Measurements from ENCODE around the gene MEGF11.

Gene MEGF11

DNA sequence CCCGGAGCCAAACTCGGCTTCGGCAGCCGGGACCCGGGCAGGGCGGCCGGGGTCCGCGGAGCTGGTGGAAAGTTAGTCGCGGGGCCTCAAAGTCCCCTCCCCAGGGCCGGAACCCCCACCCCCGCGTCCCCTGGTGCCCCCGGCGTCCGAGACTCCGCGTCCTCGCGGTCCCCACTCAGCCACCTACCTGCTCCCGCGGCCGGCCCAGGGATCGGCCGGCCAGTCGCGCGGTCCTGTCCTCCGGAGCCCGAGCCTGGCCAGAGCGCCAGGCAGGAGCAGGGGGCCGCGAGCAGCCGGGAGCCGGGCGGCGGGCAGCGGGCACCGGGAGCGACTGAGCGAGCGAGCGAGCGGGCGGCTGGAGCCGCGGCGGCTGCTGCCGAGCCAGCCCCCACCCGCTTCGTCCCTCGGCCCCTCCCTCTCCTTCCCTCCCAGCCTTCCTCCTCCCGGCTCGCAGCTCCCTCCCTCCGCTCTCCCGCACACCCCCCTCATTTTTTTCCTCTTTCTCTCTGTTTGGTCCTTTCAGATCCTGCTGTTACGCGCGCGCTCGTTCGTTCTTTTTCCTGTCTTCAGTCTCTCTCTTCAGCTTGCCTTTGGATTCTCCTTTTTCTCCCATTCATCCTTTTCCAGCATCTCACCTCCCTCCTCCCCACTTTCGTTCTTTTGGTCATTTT lies at the start of gene MEGF11:
MEGF11 (minus strand) TSS at position 333 of the 671 bp plus-strand sequence. CDS start 125,347 bp downstream, outside the sequence.
- no peak for DNase-seq (ENCODE audit: low spot score)

DNA sequence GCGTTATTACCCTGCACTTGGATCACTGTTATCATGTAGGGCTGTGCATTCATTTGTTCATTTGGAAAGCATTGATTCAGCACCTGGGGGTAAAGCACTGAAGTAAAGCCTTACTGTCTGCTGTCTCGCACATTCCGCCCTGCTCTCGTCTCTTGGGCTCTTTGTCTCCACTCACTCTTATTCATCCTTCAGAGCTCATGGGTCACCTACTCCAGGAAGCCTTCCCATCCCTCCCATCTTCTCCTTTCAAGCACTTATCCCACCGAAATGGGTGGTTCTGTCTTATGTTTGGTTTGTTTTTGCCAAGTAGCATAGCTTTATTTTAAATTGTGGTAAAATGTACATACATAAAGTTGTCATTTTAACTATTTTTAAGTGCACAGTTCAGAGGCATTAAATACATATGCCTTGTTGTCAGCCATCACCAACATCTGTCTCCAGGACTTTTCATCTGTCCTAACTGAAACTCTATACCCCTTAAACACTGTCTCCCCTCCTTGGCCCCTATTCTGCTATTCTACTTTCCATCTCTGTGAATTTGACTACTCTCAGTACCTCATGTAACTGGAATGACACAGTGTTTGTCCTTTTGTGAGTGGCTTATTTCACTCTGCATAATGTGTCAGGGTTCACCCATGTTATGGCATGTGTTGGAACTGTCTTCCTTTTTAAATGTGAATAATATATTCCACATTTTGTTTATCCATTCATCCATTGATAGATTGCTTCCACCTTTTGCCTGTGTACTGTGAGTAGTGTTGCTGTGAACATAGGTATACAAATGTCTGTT lies 49.1 kb upstream of the MEGF11 start:
- no peak for DNase-seq (ENCODE audit: low spot score)

DNA sequence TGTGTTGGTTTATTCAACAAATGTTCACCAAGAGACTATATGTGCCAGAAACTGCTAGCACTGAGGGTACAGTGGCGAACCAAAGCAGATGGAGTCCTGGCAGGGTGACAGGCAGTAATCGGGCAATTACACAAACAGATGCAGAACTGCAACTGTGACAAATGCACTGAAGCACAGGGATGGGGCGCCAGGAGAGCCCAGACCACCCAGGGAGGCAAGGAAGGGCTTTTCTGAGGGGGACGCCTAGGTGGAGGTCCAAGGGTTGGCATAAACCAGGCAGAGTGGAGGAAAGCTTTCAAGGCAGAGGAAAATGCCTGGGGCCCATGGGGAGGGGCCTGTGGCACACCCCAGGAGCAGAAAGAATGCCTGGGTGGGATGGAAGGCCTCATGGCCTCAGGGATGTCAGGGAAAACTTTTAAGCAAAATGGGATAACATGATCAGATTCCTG lies 45.3 kb upstream of the MEGF11 start:
- no peak for DNase-seq (ENCODE audit: low spot score)

DNA sequence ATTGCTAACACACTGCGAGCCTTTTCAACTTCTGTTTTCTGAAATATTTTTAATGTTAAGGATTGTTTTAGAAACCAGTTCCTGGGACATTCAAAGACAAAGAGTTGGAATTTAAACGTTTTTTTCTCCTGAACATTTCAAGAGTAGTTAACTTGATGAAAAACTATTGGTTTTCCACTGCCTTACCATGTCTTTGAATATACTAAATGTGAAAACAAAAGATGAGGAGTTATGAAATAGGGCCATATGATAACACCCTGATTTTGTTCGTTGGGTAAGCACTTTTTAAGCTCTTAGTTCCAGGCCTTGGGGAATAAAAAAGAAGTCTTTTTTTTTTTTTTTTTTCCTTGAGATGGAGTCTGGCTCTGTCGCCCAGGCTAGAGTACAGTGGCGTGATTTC lies 42.6 kb upstream of the MEGF11 start:
- DNase-seq (ENCODE audit: low spot score): no peak

DNA sequence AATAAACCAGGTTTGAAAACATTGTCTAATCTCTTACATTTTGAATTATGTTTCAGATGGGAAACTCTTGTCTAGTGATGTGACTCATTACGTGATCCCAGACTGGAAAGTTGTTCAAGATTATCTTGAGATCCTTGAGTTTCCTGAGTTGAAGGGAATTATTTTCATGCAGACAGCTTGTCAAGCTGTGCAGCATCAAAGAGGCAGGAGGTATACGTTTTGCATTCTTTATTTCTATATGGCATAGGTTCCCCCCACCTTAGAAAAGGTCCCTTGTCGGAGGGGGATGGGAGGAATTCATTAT lies 41.3 kb upstream of the MEGF11 start:
- peak; percentile 4 for DNase-seq (ENCODE audit: low spot score)

DNA sequence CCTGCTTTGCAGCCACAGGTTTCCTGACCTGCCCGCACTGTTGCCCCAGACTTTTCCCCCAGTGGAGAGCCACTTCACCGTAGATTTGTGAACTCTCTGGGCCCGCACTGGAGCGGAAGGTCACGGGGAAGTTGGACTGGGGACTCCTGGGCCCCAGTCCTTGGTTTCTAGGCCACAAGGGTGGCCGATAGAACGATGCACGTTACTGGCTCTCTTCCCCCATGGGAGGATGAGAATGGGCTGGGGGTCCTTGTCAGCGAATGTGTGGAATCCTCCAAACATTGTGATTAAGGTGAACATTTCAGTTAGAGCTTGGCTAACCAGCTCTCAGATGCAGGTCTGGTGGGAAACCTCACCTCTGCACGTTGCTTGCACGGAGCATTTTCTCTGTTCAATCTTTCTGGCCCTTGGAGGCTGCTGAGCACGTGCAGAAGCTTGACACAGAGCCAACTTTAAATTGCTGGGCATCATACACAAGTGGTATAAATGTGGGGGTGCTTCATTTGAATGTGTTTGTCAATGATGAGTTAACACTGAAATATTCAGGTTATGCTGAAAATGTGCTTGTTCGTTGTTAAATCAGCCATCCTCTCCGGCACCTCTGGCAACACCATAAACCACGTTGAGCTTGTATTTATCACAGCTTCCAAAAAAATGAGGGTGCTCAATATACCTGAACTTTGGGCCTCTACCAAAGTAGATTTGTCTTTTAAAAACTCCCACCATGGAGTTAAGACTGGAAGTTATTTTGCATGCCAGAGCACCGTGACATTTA lies 40.8 kb upstream of the MEGF11 start:
- DNase-seq (ENCODE audit: low spot score): peak; percentile 40

DNA sequence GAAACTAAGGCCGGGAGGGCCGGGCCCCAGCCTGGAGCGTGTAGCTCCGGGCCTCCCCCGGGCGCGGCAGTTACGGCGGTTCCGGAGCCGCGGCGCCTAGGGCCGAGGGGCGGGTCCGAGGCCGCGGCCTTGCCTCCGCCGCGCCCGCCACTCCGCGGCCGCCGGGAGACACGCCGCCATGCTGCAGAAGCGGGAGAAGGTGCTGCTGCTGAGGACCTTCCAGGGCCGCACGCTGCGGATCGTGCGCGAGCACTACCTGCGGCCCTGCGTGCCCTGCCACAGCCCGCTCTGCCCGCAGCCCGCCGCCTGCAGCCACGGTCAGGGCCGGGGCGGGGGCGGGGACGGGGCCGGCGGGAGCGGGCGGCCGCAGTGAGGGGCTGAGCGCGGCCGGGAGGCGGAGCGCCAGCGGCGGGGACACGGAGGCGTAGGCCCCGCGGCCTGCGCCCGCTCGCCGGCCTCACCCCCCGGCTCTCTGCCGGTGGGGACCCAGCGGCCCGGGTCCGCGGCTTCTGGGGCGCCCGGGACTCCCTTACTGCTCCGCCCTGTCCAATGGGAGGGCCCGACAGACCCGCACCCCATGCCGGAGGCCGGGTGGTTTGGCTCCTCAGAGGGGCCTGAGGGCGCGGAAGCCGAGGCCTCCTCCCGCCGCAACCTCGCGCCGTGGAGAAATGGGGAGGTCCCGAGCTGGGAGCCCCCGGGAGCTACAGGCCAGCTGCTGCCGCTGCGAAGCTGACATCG lies 40.0 kb upstream of the MEGF11 start, which contains the start of gene DIS3L:
DIS3L (plus strand) TSS at position 150 of the 738 bp plus-strand sequence; CDS start at position 179, 29 bp downstream.
- DNase-seq (ENCODE audit: low spot score): peak; percentile 63

DNA sequence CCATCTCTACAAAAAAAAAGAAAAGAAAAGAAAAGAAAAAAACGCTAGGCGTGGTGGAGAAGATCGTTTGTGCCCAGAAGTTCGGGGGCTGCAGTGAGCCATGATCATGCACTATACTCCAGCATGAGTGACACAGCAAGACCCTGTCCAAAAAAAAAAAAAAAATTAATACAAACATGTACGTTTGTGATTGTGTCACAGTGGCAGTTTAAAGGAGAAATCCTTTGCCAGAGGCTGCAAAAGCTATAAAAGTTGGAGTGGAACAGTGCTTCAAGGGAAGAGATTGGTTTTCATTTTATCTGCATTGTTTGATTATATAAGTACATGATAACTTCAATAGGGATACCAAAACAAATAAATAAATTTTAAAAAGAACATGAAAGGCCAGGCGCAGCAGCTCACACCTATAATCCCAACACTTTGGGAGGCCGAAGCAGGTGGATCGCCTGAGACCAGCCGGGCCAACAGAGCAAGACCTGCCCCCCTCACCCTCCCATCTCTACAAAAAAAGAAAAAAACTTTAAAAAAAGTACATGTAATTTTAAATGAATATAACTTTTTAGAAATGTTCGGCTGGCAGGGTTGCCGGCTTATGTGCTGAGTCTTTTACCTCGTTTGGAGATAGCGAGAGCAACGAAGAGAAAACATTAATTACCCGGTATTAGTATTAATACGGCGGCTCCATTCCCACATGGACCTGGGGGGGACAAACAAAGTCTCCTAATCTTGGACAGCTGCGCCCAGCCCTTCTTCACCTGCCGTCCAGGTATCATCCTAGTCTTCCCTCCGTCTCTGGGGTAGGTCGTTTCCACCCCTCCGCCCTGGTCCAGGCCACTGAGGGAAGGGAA lies 39.2 kb upstream of the MEGF11 start:
- DNase-seq (ENCODE audit: low spot score): no peak

DNA sequence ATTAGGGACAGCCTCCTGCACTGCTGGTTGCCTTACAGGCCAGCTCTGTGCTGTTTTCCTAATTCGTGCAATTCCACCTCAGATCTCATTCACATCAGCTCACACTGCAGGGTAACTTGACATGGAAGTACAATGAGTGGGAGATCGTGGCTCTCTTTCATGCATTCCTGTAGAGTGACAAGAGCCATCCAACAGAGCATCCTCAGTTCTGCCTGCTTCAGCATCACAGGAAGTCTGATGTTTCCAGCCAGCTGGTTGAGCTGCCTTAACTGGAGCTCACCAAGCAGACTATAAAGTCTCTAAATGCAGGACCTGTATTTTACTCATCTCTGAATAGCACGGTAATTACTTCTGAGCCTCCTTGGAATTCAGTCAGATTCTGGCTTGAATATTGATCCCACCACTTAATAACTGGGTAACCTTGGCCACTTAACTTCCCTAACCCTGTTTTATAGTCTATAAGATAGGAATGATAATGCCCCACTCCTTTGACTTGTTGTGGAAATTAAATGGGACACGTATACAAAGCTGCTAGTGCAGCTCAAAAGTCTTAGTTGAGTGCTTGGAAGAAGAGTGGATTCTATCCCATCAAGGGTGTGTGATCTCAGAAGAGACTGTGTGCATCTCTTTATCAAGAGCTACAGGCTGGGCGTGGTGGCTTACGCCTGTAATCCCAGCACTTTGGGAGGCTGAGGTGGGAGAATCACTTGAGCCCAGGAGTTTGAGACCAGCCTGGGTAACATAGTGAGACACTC lies 38.4 kb upstream of the MEGF11 start:
- DNase-seq (ENCODE audit: low spot score): no peak

DNA sequence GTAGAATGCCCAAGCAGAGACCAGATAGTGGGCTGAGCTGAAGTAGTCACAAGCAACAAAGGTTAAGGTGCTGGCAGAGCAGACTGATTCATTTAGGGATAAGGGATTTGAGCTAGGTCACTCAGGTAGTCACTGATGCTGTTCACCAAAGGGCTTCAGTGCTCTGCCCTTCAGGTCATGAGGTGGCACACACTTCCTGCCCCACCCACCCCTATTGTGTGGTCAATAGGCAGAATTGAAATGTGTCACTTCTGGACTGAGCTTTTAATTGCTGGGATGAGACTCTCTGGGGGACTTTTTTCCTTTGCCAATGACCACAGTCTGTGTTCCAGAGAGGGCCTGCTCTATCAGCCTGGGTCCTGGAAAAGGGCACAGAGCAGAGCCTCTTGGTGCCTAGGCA lies 37.0 kb upstream of the MEGF11 start:
- DNase-seq (ENCODE audit: low spot score): no peak

DNA sequence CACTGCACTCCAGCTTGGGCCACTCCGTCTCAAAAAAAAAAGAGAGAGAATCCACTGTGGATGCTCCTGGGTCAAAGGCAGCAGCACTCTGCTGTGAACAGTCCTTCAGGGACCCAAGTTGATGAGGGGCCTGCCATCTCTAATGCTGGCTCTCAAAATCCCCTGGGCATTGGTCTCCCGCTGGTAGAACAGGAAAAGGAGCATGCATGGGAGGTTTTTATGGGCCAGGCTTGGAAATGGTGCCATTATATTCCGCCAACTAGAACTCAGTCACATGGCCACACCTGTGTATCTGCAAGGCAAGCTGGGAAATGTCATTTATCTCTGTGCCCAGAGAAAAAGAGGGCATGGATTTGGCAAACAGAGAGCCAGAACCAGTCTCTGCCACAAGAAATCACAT lies 36.5 kb upstream of the MEGF11 start:
- no peak for DNase-seq (ENCODE audit: low spot score)

DNA sequence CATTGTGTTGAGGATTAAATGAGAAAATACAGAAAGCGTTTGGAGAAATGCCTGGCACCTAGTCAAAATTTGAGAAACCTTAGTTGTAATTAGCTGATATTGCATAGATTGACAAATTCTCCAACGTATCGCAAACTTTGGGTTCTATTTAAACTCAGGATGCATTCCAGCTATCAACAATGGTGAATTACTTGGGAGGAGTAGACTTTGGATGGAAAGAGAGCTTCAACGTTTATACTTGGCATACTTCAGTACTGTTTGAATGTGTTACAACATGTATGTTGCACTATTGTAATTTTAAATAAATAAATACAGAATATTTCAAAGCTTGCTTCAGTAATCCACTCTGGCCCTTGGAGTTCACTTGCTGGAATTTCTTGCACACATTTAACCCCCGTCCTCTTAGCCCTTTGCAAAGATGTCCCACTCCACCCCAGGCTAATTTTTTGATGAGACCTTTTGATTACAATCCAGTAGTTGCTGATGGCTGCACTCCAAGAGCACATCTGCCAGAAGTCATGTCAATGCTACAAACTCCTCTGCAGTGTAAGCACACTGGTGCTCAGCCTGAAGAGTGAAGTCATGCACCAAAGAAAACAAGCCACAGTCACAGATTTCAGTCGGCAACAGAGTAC lies 35.1 kb upstream of the MEGF11 start:
- DNase-seq (ENCODE audit: low spot score): no peak

DNA sequence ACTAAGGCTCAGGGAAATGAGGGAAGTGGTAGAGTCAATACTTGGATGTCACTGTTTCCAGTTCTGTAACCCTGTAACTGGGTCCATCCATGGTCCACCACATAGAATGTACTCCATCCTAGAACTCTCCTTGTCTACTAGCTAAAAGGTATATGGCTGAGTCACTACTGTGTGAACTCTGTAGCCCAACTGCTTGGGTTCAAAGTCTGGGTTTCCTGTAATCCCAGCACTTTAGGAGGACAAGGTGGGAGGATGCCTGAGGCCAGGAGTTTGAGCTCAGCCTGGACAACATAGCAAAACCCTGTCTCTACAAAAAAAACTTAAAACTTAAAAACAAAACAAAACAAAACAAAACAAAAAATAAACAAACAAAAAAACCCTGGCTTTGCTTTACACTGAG lies 34.5 kb upstream of the MEGF11 start:
- no peak for DNase-seq (ENCODE audit: low spot score)

DNA sequence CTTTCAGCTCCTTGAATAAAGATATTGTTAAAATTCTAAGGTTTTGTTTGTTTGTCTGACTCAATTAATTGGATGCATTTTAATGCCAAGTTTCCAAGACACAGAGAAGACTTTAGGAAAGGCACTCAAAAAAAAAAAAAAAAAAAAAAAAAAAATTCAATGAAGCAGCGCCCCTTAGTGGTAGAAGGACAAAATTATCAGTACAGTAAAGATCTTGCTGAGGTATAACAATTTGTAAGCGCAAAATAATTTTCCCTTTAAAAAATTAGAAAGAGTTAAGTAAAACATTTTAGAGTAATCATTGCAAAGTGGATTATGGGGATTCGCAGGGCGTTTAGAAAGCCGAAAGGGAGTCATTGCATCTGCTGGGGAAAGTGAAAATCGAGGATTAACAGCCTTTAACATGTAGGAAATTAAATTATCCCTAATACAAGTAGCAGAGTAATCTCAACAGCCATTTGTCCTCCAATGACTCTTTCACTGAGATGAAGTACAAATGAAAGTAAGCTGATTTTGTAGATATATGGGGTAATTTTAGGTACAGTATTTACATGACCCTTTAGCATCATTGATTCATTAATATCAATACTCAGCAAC lies 34.0 kb upstream of the MEGF11 start:
- peak; percentile 25 for DNase-seq (ENCODE audit: low spot score)

DNA sequence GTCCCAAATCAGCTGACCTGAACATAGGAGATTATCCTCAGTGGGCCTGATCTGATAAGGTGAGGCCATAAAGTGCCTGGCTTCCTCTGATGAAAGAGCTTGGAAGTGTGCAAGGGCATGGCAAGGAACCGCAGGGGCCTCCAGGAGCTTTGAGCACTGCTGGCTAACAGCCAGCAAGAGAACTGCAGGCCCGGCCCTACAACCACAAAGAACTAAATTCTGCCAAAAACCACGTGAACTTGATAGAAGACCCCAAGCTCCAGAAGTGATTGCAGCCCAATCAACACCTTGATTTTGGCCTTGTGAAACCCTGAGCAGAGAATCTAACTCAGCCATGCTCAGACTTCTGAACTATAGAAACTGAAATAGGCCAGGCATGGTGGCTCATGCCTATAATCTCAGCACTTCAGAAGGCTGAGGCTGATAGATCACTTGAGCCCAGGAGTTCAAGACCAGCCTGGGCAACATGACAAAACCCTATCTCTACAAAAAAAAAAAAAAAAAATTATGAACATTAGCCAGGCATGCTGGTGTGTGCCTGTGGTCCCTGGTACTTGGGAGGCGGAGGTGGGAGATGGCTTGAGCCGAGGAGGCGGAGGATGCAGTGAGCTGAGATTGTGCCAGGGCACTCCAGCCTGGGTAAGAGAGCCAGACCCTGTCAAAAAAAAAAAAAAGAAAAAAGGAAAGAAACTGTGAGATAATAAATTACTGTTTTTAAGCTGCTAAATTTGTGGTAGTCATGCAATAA lies 32.2 kb upstream of the MEGF11 start:
- DNase-seq (ENCODE audit: low spot score): no peak

DNA sequence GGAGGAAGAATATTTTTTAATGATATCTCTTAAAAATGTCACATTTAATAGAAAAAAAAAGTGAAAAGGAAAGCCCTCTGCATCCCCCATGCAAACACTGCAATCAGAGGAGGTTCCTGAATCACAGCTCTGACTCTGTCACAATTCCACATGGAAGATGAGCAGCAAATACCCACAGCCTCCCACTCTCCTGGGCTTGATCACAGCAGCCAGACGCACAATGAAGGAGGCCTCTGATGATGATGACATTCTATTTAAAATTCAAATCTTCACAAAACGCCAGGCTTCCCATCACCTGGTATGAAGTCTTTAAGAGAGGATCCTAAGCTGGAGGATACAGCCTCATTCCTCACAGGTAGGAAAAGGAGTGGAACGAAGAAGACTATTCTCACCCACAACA lies 30.7 kb upstream of the MEGF11 start:
- peak; percentile 53 for DNase-seq (ENCODE audit: low spot score)

DNA sequence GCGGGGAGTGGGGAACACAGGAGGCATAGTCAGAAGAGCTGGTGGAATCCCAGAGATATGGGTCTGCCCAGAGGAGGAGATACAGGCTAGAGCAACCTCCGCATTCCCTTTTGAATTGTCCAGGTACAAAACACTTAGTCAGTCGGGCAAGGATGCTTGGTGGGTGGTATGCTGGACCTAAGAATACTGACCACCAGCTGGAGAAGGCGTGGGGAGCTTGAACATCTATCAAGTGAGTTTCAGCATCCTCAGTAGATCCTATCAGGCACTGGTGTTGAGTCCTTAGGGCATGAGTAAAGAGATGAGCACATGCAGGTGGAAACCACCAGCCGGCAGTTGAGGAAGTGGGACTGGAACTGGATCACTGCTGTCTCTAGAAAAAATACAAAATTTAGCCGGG lies 25.1 kb upstream of the MEGF11 start:
- DNase-seq (ENCODE audit: low spot score): no peak

DNA sequence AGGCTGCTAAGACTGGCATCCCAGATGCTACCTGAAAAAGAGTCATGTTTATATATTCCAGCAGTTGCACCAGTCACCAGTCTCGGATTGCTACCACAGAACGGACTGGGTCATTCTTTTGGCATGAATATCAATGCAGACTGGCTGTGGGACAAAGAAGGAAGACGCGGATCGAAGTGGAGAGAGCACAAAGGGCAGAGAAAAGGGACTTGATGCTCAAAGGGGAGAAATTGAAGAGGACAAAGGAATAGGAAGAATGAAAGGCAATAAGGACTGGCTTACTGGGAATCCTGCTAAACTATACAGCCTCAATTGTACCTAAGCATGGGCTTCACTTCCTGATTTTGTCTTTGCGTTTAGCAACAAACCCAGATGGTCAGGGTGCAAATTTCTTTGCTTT lies 24.5 kb upstream of the MEGF11 start:
- DNase-seq (ENCODE audit: low spot score): no peak

DNA sequence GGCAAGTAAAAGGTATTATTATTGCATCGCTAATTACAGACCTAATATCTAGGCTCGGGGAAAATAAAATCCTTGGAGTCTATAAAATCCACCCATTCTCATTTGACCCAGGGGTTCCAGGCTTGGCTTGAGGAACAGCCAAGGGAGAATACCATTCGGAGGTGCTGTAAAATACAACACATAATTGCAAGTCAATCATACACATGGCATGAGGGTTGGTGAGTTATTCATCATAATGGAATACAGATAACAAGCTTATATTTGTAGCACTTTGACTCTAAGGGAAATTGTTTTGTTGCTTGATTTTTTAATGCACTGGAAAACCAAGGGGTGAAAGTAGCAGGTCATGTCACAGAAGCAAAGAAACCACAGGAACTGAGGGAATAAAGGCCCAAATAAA lies 23.0 kb upstream of the MEGF11 start:
- DNase-seq (ENCODE audit: low spot score): no peak
